Right renal cortex interstitium (tissue), 3 donors: Measurements from ENCODE around the gene RNF103. TPM values are rescaled to one million over a fixed set of nuclear protein-coding genes. Genes with fewer than 3 reads are reported as not detected.
A peak's percentile ranks its signal among the peaks of the same experiment; 100 is the strongest.
"Not testable (repeated sequence)": the region's sequence is repeated elsewhere in the genome, so short reads cannot be mapped to it uniquely, and the experiment has no call there.

Source experiments
- DNase-seq, 3 donors: peaks; one replicate each; pipeline ENCODE4 v3.0.0-alpha.2; 2013; ENCODE audit warnings: low read depth in 3 of 3, low spot score in 2 of 3
- polyA plus RNA-seq, 3 donors: library from polyadenylated mRNA; unstranded; fragments of 120-200 nt; gene quantifications; one replicate each; pipeline ENCODE4 v1.2.1, GENCODE V29; 2013; ENCODE audit not compliant: insufficient read length in 3 of 3

Gene RNF103
- polyA plus RNA-seq, 3 donors: 33.7 to 36.3 (median 36.3) TPM

DNA sequence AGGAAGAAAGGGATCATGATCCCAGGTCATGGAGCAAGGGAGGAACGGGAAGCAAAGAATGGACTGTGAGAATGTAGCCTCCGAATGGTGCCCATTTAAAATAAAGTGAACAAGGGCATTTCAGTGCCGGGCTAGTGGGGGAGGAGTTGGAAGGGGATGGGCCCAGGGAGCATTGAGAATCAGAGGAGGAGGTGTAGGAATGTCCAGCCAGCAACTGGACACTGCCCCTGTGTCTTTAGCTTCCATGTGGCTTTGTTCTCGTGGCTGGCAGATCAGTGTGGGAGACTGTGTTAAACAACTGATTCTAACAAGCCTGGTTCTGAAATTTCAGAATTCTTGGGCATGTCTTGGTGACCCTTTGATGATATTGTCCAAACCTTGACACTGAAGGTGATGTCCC, 1.4 kb upstream of the RNF103 start:
- DNase-seq: no peak

DNA sequence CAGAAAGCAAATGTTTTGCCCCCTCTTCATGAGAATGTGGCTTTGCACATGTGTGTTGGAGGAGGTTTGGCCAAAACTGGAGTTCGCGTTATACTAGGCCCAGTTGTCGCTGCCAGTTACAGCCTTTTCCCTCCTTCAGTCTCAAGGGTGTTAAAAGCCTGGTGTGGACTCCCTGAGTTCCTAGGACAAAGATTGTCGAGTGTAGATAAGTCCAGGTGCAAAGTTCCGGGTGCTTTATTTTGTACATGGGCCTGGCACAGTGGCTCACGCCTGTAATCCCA, 542 bp upstream of the RNF103 start:
- DNase-seq: no peak

DNA sequence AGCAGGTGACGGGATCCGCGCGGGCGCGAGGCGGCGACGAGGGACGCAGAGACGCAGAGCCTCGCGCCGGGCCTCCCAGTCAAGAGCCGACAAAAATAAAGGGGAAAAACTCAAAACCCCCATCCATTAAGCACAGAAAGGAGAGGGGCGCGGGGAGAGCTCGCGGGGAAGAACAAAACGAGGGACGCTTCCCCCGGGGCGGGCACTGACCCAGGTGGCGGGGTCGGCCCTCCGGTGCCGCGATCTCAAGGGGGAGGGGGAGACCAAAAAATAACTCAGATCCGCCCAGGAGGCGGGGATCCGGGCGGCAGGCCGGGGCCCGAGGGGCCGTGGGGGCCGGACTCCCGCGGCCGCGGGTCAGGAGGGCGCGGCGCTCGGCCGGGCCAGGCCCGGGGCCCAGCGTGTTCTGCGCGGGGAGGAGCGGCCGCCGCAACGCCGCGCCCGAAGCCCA, 597 bp downstream of the RNF103 start:
- peak in 1 of 3 donors; percentile 23 for DNase-seq

DNA sequence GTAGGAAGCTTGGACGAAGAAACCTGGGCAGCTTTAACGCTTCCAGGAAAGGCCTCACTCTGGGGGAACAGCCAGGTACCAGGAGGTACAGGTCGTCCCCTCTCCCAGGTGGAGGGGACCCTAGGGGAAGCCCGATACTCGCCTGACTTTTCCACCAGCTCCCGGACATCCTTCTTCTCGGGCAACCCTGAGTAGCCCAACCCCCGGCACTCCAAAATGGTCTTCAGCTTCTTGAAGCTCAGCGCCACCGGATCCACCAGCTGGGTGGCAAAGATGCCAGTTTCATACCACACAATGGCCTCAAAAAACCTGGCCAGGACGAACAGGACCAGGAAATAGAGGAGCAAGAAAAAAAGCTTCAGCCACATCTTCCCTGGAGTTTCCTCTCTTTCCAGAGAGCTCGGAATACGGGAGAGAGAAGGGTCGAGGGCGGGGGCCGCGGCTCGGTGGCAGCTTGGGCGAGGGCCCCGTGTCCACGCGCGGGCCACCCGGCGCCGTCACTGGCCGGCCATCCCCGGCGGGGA, 1.1 kb downstream of the RNF103 start:
- peak in 2 of 3 donors; percentile 30 to 37 for DNase-seq

DNA sequence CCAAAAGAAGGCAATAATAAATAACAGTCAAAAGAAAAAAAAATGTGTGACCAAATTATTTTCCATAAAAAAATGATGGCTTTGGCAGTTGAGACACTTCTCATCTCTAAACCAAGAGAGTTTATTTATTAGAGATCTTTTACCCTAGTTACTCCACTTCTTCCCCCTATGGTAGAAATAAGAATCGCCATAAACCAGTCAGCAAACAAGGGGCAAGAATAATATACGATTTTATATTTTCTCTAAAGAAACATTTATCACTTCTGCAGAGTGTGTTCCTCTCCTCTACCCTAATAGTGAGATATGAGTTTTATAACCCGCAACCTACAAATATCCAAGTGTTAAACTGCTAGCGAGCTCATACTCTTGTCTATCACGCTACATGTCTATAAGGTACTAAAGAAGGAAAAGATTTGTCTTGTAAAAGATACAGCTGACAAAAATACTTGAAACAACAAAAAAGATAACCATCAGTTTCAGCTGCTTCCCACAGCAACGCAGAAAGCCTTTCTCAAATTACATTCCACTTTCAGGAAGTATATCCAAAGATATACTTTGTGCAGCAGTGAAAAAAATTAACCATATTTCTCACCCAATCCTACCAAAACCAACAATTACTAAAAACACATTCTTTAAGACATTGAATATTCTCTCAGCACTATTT, 2.3 kb downstream of the RNF103 start:
- no peak for DNase-seq

DNA sequence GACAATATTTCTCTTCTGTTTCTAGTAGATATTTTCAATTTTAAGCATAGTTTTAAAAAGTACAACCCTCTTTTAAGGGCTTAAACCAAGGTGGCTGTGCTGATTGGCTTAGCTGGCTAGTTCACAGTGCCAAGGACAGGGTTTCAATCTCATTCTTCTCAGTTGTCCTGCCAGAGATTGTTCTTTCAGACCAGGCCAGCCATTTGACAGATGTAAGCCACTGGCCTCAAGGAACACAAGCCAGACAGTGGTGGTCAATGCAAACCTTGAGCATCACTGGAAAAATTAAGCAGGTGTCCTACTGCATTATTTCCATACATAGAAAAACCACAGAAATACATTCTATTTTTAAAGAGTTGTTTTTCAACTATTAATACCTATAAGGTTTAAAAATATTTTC, 5.9 kb downstream of the RNF103 start:
- no peak for DNase-seq

DNA sequence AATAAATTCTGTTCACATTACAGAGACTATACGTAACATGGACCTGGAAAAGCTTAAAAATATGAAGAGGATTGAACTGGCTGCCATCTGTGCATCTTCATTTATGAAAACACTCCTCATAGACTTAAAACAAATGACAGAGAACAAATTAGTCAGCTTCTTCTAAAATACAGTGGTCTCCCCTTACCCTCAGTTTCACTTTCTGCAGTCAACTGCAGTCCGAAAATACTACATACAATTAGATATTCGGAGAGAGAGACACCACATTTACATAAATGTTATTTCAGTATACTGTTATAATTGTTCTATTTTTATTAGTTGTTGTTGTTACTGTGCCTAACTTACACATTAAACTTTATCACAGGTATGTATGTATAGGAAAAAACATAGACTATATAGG, 6.5 kb downstream of the RNF103 start:
- no peak for DNase-seq

DNA sequence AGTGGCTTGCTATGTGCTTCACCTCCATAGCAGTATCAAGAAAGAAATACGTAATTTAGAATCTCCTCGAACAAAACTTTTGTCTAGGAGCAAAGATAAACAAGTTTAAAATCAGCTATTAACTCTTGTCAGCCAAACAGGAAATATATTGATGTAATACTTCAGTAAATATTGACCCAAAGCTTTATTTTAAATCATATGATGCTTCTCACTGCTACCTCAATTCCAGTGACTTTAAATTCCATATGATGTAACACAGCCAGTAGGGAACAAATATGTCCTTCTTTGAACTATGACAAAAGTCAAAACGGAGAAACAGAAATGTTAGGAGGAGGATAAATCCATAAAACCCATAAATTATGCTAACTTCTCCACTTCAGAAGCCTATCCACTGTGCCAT, 7.2 kb downstream of the RNF103 start:
- DNase-seq: no peak

DNA sequence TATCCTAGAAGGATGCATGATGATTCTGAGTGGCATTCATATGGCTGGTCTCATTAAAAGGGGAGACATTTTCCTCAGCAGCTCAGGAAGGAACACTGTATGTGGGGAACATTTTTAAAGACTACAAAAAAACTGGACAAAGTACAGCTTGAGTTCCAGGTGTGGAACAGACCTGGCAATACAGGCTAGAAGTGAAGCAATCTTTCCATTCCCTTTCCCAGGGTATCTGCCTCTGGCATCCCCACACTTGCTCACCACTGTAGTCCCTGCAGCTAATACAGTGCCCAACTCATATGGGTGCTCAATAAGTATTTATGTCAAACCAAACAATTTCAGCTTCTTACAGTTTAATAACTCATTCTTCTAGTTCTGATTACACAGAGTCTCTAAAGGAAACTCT, 8.1 kb downstream of the RNF103 start:
- no peak for DNase-seq

DNA sequence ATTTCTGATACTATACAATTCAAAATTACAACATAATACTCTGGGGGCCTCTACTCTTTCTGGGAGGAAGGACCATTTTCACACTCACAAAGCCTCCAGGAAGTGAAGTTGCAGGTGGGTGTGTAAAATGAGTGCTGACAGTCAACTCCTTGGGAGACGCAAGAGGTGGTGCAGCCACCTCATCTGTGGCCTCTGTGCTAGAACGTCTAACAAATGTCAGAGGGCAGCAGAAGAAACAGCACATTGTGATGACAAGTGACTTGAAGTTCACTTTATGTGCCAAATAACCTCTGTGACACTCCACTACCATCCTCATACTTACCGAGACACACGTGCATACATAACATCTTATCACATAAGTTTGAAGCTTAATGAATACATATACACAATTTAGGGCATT, 10.2 kb downstream of the RNF103 start:
- DNase-seq: no peak

DNA sequence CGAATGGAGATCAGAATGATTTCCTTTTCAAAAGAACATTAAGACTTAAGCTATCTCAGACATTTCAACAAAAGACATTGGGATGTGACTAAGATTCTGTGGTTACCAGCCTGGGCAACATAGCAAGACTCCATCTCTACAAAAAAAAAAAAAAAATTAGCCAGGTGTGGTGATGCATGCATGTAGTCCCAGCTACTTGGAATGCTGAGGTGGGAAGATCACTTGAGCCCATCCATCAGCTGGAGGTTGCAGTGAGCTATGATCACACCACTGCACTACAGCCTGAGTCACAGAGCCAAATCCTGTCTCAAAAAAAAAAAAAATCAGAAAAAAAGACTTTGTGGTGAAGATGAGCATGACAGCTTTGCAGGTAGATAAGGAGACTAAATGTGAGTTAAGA, 12.8 kb downstream of the RNF103 start:
- no peak for DNase-seq

DNA sequence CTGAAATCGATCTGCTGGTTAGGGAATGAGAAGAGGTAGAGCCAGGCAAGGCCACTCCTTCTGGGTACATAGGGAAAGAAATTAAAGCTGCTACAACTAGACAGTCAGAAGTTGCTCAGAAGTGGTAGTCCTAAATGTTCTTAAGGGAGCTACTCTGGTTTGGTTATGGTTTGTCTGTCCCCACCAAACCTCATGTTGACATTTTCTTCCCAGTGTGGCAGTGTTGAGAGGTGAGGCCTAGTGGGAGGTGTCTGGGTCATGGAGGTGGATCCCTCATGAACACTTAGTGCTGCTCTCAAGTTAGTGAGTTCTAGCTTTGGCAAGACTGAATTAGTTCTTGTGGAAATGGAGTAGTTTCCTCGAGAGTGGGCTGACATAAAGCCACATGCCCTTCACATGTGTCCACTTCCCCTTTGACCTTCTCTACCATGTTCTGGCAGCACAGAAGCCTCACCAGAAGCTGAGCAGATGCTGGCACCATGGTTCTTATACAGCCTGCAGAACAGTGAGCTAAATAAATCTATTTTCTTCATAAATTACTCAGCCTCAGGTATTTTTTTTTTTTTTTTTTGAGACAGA, 14.7 kb downstream of the RNF103 start:
- no peak for DNase-seq

DNA sequence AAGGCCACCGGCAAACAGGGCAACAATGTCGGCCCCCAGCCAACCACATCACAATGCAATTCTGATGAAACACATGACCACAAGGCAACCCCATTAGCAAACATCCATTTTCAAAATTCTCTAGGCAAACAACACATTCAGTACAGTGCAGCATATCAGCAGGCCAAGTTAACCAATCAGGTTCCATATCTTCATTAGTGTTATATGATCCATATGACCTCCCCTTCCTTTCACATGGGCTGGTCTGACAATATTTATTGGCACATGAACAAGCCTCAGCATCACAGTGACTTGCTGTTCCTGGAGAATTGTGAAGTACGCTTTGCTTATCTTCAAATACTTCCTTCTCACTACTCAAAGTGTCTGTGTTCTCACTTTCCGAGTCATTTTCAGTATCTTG, 19.8 kb downstream of the RNF103 start:
- DNase-seq: no peak

DNA sequence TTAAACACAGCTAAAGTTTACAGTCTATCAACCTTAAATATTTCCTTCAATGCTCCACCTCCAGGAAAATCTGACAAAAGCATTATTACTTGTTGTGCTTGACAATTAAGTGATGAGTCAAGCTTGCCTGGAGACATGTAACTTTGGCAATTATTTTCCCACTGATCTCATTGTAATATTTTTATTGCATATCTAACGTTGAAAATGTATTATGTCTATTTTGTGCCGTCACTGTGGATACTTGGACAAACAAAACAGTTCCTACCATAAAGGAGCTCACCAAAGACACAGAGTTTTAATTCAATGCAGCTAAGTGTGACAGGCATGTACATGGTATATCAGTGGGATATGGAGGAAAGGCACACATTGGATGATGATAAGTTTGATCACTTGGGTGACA, 24.7 kb downstream of the RNF103 start:
- DNase-seq: no peak

DNA sequence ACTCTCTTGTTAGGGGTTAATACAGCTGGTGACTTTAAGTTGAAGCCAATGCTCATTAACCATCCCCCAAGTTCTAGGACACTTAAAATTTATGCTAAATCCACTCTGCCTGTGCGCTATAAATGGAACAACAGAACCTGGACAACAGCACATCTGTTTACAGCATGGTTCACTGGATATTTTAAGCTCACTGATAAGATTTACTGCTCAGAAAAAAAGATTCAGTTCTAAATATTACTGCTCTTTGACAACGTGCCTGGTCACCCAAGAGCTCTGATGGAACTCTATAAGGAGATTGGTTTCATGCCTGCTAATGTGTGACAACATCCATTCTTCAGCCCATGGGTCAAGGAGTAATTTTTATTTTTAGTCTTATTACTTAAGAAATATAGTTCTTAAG, 27.5 kb downstream of the RNF103 start:
- no peak for DNase-seq

DNA sequence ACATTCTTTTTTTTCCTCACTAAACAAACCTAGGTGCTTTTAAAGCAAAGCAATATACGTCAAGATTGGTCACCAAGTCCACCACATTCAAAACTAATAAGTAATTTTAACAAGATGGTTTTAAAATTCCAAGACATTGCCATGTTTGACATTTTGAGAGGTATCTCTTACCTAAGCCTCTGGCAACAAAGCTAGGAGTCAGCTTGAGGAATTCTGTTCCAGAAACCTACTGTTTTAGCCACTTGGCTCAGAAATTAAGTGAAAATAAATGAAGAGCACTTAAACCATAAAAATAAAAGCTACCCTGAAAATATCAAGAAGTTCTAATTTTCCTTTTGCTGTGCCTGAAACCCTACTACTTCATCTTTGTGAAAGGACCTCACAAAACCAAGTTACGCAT, 30.4 kb downstream of the RNF103 start:
- DNase-seq: no peak

DNA sequence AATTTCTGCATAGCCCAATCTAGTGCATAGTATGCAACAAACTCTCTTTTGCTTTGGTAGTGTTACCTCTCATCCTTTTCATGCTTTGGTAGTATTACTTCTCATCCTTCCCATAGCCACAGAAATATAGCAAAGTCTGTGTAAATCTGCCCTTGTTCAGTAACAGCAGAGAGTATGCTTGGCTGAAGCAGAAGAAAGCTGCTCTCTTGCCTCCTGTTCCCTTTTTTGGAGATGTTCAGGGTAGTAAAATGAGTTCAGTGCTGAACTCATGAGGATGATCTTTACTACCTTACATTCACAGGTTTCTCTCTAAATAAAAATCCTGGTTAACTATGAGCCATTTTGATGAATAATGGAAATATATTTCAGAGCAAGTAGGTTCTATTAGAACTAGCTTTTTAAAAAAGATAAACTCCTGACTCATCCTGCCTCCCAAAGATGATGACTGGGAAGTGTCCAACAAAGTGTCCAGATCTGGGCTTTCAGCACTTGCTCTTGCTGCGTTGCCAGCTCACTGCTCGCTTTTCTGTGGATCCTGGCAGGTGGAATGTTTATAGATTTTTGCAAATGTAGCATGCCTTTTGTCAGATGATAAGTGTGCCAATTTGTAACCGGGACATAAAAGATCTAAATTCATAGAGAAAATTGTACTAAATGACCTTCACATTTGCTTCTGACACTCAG, 31.0 kb downstream of the RNF103 start:
- no peak for DNase-seq

DNA sequence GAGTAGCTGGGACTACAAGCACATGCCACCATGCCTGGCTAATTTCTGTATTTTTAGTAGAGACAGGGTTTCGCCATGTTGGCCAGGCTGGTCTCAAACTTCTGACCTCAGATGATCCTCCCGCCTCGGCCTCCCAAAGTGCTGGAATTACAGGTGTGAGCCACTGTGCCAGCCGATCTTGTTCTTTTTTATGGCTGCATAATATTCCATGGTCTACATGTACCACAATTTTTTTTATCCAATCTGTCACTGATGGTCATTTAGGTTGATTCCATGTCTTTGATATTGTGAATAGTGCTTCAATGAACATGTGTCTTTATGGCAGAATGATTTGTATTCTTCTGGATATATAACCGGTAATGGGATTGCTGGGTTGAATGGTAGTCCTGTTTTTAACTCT, 34.0 kb downstream of the RNF103 start:
- not testable (repeated sequence) for DNase-seq

DNA sequence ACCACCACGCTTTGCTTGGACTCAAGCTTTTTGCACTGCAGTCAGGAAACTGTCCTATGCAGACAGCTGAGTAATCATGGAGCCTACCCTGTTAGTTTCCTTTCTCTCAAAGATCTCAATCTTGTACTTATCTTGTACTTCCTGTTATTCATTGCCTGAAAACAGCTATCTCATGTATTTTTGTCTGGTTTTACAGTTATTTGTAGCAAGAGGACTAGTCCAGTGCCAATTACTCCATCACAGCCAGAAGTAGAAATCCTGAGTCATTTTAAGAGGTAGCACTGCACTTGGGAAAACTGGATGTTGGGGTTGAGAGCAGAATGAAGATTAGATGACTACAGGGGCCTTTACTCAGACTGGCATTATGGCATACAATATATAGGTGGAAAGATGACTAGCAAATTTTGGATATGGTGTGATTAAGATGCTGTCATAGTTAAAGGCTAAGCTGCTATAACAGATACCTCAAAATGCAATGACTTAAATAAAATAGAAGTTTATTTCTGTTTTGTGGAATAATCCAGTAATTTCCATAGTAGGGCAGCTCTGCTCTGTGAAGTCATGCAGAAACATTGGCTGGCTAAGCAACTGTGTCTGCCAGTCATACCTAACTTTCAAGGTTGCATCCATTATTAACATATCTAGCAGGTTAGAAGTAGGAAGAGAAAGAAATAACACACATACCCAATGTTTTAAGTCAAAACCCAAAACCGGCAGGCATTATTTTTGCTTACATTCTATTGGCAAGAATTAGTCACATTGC, 39.3 kb downstream of the RNF103 start:
- no peak for DNase-seq

DNA sequence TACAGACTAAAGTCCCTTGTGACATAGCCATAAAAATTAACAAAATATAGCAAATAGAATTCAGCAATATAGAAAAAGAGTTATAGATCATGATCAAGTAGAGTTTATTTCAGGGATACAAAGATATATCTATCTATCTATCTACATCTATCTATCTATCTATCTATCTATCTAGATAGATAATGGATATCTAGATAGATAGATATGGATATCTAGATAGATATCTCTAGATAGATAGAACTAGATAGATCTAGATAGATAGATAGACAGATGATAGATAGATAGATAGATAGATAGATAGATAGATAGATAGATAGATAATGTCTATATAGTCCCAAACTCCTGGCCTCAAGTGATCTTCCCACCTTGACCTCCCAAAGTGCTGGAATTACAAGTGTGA, 43.1 kb downstream of the RNF103 start:
- no peak for DNase-seq

DNA sequence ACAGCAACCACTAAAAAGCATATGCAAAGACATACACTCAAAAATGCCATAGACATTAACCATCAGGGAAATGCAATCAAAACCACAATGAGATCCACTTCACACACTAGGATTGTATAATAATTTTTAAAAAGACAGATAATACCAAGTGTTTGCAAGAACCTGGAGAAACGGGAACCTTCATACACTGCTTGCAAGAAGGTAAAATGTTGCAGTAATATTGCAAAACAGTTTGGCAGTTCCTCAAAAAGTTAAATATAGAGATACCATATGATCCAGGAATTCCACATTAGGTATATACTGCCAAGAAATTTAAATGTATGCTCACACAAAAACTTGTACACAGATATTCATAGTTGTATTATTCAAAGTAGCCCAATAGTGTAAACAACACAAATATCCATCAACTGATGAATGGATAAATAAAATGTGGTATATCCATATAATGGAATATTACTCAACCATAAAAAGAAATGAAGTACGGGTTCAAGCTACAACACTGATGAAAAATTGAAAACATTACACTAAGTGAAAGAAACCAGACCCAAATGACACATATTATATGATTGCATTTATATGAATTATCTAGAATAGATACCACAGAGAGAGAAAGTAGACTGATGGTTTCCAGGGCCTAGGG, 45.7 kb downstream of the RNF103 start:
- DNase-seq: no peak
